Stimulated activated CD8-positive, alpha-beta memory T cell treated with anti-CD3 and anti-CD28 coated beads, Interleukin-4, amount 100 ng/mL, for 48 hours (primary cell): Measurements from ENCODE around the gene BSG.
"Not testable (repeated sequence)": the region's sequence is repeated elsewhere in the genome, so short reads cannot be mapped to it uniquely, and the experiment has no call there.

ENCODE experiments used
- DNase-seq: peaks from one replicate; pipeline ENCODE4 v3.0.0-alpha.2; 2020

Gene BSG

GRCh38 chr19:588741-589692 is 16.6 kb downstream of the BSG start:
- no peak for DNase-seq

- DNase-seq = no peak
These were observed 17.4 kb downstream of the BSG start, which contains the start of gene HCN2 for GRCh38 chr19:589693-590395. HCN2 (plus strand) TSS chr19:589881; CDS start chr19:589946, 65 bp downstream.

- DNase-seq = no peak
These were observed 18.0 kb downstream of the BSG start for GRCh38 chr19:590396-590745.

- DNase-seq = no peak
These were observed 18.3 kb downstream of the BSG start for GRCh38 chr19:590750-591098.

- DNase-seq = no peak
These were observed 18.9 kb downstream of the BSG start for GRCh38 chr19:591099-591958.

- DNase-seq = no peak
These were observed 19.7 kb downstream of the BSG start for GRCh38 chr19:592101-592500.

- DNase-seq = no peak
These were observed 20.7 kb downstream of the BSG start for GRCh38 chr19:593055-593454.

GRCh38 chr19:593505-593904 is 21.1 kb downstream of the BSG start:
- DNase-seq = no peak

GRCh38 chr19:594265-594870 is 22.0 kb downstream of the BSG start:
- DNase-seq = no peak

GRCh38 chr19:595326-596262 is 23.2 kb downstream of the BSG start:
- no peak for DNase-seq

GRCh38 chr19:596263-596655 is 23.9 kb downstream of the BSG start:
- no peak for DNase-seq

GRCh38 chr19:597406-598315 is 25.3 kb downstream of the BSG start:
- peak; percentile 54 for DNase-seq

GRCh38 chr19:601310-601709 is 28.9 kb downstream of the BSG start:
- DNase-seq = no peak

- DNase-seq = no peak
These were observed 29.4 kb downstream of the BSG start for GRCh38 chr19:601790-602189.

- no peak for DNase-seq
These were observed 30.2 kb downstream of the BSG start for GRCh38 chr19:602391-603301.

- DNase-seq = not testable (repeated sequence)
These were observed 30.9 kb downstream of the BSG start for GRCh38 chr19:603302-603639.

- peak; percentile 58 for DNase-seq
These were observed 31.4 kb downstream of the BSG start for GRCh38 chr19:603779-604178.

- peak; percentile 81 for DNase-seq
These were observed 32.0 kb downstream of the BSG start for GRCh38 chr19:604355-604754.
